ENCODE measurements around the gene CD34. TPM values are rescaled to one million over a fixed set of nuclear protein-coding genes. Genes with fewer than 3 reads are reported as not detected.

Gene CD34
- total RNA-seq, 2 donors from 2014 or later, result 3.1 to 8.4 TPM

- Histone ChIP-seq H3K9ac (ENCODE audit: low read depth in 2 of 2, low read length in 2 of 2) (no peak overlapping the region), H3K9me3 (no peaks in the 10 kb centered on the region), H3K4me3 (no peak overlapping the region), H3K27me3 (no peaks in the 10 kb centered on the region), H3K27ac (no peak overlapping the region), H3K36me3 (no peaks in the 10 kb centered on the region), H3K4me1 (no peaks in the 10 kb centered on the region)
- intact Hi-C loops (cut with DNase I), result no loop called here
- no peak for TF ChIP-seq CTCF (IDR thresholded peaks at IDR 0.05)
- no peak for DNase-seq
Observed at GRCh38 chr1:207898836-207899235, 12.1 kb downstream of the CD34 start.

GRCh38 chr1:207898260-207898659 is 12.7 kb downstream of the CD34 start:
- no peaks in the 10 kb centered on the region for H3K9me3 ChIP-seq
- no peaks in the 10 kb centered on the region for H3K4me1 ChIP-seq
- H3K27me3 ChIP-seq, result no peaks in the 10 kb centered on the region
- no peak overlapping the region for H3K27ac ChIP-seq
- no peak overlapping the region for H3K9ac ChIP-seq (ENCODE audit: low read depth in 2 of 2, low read length in 2 of 2)
- DNase-seq, result no peak
- no peaks in the 10 kb centered on the region for H3K36me3 ChIP-seq
- intact Hi-C loops (cut with DNase I), result no loop called here
- H3K4me3 ChIP-seq, result no peak overlapping the region
- no peak for TF ChIP-seq CTCF (IDR thresholded peaks at IDR 0.05)

- no peak for TF ChIP-seq CTCF (IDR thresholded peaks at IDR 0.05)
- Histone ChIP-seq H3K27ac (no peak overlapping the region), H3K9ac (ENCODE audit: low read depth in 2 of 2, low read length in 2 of 2) (no peak overlapping the region), H3K4me3 (no peak overlapping the region), H3K36me3 (no peaks in the 10 kb centered on the region), H3K9me3 (no peaks in the 10 kb centered on the region), H3K4me1 (no peaks in the 10 kb centered on the region), H3K27me3 (no peaks in the 10 kb centered on the region)
- DNase-seq, result no peak
- intact Hi-C loops (cut with DNase I), result no loop called here
Observed at GRCh38 chr1:207897188-207897587, 13.7 kb downstream of the CD34 start.

- H3K9me3 ChIP-seq, result no peaks in the 10 kb centered on the region
- no peaks in the 10 kb centered on the region for H3K36me3 ChIP-seq
- no peak overlapping the region for H3K4me3 ChIP-seq
- no peak overlapping the region for H3K27ac ChIP-seq
- H3K27me3 ChIP-seq, result no peaks in the 10 kb centered on the region
- TF ChIP-seq CTCF (IDR thresholded peaks at IDR 0.05), result no peak
- no peak for DNase-seq
- no peaks in the 10 kb centered on the region for H3K4me1 ChIP-seq
- intact Hi-C loops (cut with DNase I), result no loop called here
- H3K9ac ChIP-seq (ENCODE audit: low read depth in 2 of 2, low read length in 2 of 2), result no peak overlapping the region
Observed at GRCh38 chr1:207896547-207896946, 14.4 kb downstream of the CD34 start.

GRCh38 chr1:207894704-207895103 is 16.2 kb downstream of the CD34 start:
- intact Hi-C loops (cut with DNase I), result no loop called here
- DNase-seq, result no peak

More at GRCh38 chr1:207894704-207895103, 16.2 kb downstream of the CD34 start:
- Histone ChIP-seq H3K27ac (no peak overlapping the region), H3K4me3 (no peak overlapping the region), H3K9ac (ENCODE audit: low read depth in 2 of 2, low read length in 2 of 2) (no peak overlapping the region), H3K36me3 (no peaks in the 10 kb centered on the region), H3K9me3 (no peaks in the 10 kb centered on the region), H3K4me1 (no peaks in the 10 kb centered on the region), H3K27me3 (no peaks in the 10 kb centered on the region)
- no peak for TF ChIP-seq CTCF (IDR thresholded peaks at IDR 0.05)

Data from colonic mucosa (tissue), 4 donors.